Measurements from ENCODE around the gene CCT3.

CCT3 gene

GRCh38 chr1:156319664-156320063, 18.4 kb downstream of the CCT3 start:
- DNase-seq = peak; percentile 26

- no peak for DNase-seq
These were observed 21.2 kb downstream of the CCT3 start for GRCh38 chr1:156316909-156317308.

GRCh38 chr1:156310962-156311361, 27.1 kb downstream of the CCT3 start:
- DNase-seq = no peak

- no peak for DNase-seq
These were observed 30.0 kb downstream of the CCT3 start for GRCh38 chr1:156308078-156308477.

- DNase-seq = no peak
These were observed 32.9 kb downstream of the CCT3 start for GRCh38 chr1:156305215-156305614.

GRCh38 chr1:156303241-156303640, 34.9 kb downstream of the CCT3 start:
- DNase-seq = no peak

- DNase-seq = no peak
These were observed 39.2 kb downstream of the CCT3 start, which contains the start of gene VHLL for GRCh38 chr1:156298852-156299357. TSS of gene VHLL (minus strand) at chr1:156299307. CDS start at chr1:156299189, 118 bp downstream.

- peak; percentile 73 for DNase-seq
These were observed 42.6 kb downstream of the CCT3 start, which contains the start of gene GLMP for GRCh38 chr1:156295391-156295947. TSS of gene GLMP (minus strand) at chr1:156295679. CDS start at chr1:156295645, 34 bp downstream.

- no peak for DNase-seq
These were observed 44.2 kb downstream of the CCT3 start for GRCh38 chr1:156293895-156294294.

GRCh38 chr1:156293098-156293434, 45.0 kb downstream of the CCT3 start:
- no peak for DNase-seq

- DNase-seq = peak; percentile 89
These were observed 46.6 kb downstream of the CCT3 start for GRCh38 chr1:156291226-156292061.

GRCh38 chr1:156289857-156290256, 48.2 kb downstream of the CCT3 start:
- DNase-seq = no peak

- DNase-seq = no peak
These were observed 52.0 kb downstream of the CCT3 start for GRCh38 chr1:156286061-156286460.

GRCh38 chr1:156285437-156285836, 52.7 kb downstream of the CCT3 start:
- DNase-seq = no peak

- DNase-seq = no peak
These were observed 53.3 kb downstream of the CCT3 start for GRCh38 chr1:156284757-156285156.

GRCh38 chr1:156284112-156284511, 54.0 kb downstream of the CCT3 start, which contains the start of gene TMEM79:
TSS of gene TMEM79 (plus strand) at chr1:156284325. CDS start at chr1:156285227, 902 bp downstream.
- no peak for DNase-seq

GRCh38 chr1:156283521-156283920, 54.6 kb downstream of the CCT3 start:
- no peak for DNase-seq

- DNase-seq = peak; percentile 100
These were observed 55.4 kb downstream of the CCT3 start, which contains the start of gene SMG5 for GRCh38 chr1:156282479-156283222. TSS of gene SMG5 (minus strand) at chr1:156282825. CDS start at chr1:156282680, 145 bp downstream.

- DNase-seq = peak; percentile 76
These were observed 56.2 kb downstream of the CCT3 start for GRCh38 chr1:156281693-156282478.

GRCh38 chr1:156281281-156281680, 56.8 kb downstream of the CCT3 start:
- DNase-seq = no peak

GRCh38 chr1:156279837-156280236, 58.3 kb downstream of the CCT3 start:
- no peak for DNase-seq

- no peak for DNase-seq
These were observed 61.1 kb downstream of the CCT3 start for GRCh38 chr1:156276966-156277381.

Measured in NCI-H69 (cell line).